Astrocyte of the hippocampus (primary cell): ENCODE data around the gene OBSCN.
A peak's percentile ranks its signal among the peaks of the same experiment; 100 is the strongest.

ENCODE experiments used
- DNase-seq: peaks from one replicate; pipeline ENCODE4 v3.0.0; 2011; ENCODE audit warnings: low read depth, low spot score

OBSCN gene

DNA sequence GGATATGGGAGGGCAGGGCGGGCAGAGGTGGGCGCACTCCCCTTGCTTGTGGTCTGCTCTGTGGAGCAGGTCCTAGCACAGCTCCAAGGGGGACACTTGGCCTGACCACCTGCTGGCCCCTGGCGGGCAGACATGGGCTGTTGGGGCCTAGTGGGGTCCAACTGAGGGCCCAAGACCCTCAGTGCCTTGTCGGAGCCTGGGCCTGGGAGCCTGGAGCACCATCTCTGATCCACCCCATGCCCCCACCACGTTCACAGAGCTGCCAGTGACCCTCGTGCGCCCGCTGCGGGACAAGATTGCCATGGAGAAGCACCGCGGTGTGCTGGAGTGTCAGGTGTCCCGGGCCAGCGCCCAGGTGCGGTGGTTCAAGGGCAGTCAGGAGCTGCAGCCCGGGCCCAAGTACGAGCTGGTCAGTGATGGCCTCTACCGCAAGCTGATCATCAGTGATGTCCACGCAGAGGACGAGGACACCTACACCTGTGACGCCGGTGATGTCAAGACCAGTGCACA, 70.6 kb downstream of the OBSCN start:
- no peak for DNase-seq

DNA sequence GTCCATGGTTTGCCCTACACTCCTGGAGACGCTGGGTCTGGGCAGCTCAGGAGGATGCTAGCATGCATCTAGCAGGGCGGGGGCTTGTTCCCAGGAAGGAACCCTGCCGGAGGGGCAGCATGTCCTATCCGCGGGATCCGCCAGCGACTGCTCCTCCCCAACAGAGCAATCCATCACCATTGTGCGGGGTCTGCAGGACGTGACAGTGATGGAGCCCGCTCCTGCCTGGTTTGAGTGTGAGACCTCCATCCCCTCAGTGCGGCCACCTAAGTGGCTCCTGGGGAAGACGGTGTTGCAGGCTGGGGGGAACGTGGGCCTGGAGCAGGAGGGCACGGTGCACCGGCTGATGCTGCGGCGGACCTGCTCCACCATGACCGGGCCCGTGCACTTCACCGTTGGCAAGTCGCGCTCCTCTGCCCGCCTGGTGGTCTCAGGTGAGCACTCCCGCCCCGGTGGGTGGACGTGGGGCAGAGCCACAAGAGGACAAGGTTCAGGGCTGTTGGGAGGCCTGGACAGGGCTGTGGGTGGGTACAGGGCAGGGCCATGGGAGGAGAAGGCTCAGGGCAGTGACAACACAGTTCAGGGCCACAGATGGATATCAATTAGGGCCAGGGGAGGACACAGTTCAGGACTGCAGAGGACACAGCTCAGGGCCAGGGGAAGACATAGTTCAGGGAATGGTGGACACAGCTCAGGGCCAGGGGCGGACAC, 71.3 kb downstream of the OBSCN start:
- DNase-seq = no peak

DNA sequence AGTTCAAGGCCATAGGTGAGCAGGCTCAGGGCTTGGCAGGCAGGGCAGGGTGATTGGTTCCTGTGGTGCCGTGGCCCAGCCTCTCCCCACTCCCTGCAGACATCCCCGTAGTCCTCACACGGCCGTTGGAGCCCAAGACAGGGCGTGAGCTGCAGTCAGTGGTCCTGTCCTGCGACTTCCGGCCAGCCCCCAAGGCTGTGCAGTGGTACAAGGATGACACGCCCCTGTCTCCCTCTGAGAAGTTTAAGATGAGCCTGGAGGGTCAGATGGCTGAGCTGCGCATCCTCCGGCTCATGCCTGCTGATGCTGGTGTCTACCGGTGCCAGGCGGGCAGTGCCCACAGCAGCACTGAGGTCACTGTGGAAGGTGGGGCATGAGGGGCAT, 71.9 kb downstream of the OBSCN start:
- no peak for DNase-seq

DNA sequence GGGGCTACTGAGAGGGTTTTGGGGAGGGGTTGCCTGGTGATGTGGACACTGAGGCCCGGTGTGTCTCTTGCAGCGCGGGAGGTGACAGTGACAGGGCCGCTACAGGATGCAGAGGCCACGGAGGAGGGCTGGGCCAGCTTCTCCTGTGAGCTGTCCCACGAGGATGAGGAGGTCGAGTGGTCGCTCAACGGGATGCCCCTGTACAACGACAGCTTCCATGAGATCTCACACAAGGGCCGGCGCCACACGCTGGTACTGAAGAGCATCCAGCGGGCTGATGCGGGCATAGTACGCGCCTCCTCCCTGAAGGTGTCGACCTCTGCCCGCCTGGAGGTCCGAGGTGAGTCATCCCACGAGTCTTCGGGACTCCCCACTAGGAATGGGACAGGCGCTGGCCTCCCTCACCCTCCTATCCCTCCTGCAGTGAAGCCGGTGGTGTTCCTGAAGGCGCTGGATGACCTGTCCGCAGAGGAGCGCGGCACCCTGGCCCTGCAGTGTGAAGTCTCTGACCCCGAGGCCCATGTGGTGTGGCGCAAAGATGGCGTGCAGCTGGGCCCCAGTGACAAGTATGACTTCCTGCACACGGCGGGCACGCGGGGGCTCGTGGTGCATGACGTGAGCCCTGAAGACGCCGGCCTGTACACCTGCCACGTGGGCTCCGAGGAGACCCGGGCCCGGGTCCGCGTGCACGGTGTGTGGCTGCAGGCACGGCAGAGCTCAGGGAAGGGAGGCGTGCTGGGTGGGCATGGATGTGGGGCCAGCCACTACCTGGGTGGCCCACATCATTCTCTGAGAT, 72.5 kb downstream of the OBSCN start:
- DNase-seq = no peak

DNA sequence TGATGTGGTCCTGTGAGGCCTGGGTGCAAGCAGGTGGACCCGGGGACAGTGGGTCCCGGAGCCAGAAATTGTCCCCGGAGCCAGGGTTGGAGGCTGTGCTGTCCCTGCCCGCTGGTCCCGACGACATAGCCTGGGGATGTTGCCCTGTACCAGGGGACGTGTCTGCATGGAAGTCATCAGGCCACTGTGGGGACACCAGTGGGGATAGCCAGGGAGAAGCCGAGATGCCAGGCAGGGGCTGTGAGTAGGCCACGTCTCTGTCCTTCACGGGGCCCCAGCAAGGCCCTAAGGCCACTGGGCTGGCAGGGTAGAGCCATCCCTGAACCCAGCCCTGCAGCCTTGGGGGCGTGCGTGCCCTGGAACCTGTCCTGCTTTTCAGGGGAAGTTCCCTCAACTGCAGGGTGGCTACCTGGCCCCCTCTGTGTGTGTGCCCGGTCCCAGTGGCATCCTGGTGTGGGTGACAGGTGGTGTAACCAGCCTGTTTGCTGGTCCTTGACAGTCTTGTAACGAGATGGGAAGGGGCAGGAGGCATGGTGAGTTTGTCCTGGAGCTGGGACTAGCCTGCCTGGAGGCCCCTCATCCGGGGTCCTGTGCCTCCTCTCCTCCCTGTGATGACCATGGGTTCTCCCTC, 73.2 kb downstream of the OBSCN start:
- DNase-seq = no peak

DNA sequence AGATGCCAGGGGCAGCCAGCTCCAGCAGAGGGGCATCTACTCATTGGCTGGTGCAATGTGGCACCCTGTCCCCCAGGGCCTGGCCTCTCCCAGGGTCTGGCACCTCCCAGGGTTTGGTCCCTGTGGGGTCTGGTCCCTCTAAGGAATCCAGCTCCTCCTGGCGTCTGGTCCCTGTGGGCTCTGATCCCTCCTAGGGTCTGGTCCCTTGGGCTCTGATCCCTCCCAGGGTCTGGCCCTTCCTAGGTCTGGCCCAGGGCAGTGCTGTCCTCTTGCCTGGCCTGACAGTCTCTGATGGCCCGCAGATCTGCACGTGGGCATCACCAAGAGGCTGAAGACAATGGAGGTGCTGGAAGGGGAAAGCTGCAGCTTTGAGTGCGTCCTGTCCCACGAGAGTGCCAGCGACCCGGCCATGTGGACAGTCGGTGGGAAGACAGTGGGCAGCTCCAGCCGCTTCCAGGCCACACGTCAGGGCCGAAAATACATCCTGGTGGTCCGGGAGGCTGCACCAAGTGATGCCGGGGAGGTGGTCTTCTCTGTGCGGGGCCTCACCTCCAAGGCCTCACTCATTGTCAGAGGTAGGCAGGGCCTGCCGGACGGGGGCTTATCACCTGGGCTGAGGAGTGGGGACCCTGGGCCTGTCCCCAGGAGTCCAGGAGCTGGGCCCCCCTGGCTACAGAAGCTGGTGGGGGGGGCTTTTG, 73.9 kb downstream of the OBSCN start:
- no peak for DNase-seq

DNA sequence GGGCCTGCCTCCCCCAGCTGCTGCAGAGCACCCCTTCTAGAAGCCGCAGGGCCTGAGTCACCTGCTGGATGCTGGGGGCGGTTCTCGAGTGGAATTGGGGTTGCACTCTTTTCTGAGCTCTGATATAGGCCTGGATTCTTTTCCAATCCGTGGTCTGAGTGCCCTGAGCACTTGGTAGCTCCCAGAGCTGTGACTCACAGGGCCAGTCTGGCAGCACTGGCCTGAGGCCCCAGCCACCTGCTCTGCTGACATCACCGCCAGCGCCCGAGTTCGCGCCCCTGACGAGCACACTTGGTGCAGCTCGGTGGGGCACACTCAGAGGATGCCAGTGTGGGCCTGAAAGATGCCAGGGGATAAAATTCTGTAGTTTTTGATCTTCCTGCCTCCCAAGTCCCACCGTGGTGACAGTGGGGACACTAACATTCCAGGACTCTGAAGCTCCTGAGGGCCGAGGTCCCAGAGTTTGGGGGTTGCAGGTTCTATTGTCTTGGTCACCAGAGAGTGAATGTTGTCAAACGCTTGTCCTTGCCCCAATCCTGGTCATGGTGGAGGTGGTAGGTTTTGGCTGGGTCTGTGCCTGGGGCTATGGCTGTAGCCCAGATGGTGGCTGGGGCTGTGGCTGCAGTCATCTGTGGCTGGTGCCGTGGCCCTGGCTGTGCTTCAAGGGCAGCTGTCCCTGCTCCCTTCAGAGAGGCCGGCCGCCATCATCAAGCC, 74.6 kb downstream of the OBSCN start:
- peak; percentile 59 for DNase-seq

DNA sequence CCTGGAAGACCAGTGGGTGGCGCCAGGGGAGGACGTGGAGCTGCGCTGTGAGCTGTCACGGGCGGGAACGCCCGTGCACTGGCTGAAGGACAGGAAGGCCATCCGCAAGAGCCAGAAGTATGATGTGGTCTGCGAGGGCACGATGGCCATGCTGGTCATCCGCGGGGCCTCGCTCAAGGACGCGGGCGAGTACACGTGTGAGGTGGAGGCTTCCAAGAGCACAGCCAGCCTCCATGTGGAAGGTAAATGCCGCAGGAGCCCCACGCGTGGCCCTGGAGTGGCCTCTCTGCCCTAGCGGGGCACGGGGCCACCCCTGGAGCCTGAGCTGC, 75.2 kb downstream of the OBSCN start:
- no peak for DNase-seq

DNA sequence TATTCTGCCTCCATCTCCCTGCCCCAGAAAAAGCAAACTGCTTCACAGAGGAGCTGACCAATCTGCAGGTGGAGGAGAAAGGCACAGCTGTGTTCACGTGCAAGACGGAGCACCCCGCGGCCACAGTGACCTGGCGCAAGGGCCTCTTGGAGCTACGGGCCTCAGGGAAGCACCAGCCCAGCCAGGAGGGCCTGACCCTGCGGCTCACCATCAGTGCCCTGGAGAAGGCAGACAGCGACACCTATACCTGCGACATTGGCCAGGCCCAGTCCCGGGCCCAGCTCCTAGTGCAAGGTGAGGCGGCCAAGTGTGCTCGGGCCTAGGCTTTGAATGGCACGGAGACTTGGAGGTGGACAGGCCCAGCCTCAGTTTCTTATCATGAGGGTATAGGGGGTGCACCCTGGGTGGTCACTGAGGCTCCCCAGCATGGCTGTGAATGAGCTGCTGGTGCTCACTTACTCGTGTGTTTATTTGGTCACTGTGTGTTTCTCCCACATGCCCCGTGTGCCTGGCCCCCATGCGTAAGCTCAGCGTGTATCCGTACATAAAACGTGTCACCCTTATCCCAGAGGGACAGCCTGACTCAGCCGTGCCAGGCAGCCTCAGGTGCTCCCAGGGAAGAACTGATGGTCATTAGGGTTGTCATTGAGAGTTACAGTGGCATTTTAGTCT, 75.8 kb downstream of the OBSCN start:
- no peak for DNase-seq

DNA sequence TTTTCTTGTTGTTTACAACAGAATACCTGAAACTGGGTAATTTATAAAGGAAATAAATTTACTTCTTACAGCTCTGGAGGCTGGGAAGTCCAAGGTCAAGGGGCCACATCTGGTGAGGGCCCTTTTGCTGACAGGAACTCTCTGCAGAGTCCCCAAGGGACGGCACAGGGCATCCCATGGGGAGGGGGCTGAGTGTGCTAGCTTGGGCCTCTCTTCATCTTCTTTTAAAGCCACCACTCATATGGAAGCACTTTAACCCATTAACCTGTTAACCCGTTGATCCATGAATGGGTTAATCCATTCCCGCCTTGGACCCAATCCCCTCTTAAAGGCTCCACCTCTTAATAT, 76.3 kb downstream of the OBSCN start:
- no peak for DNase-seq

DNA sequence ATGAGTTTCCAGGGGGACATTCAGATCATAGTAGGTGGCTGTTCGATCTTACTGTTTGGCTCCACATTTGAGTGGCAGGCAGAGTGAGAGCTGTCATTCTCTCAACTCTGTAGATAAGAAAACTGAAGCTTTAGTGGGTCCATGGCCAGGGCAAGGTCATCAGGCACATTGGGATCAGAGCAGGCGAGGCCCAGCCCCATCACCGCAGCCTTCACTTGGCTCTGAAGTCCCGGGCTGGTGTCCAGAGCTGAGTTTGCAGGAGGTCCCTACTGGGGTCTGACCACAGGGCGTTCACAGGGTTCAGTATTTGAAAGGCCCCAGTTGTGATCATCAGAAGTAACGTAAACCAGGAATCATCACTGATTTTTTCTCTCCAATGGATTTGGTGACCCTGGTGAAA, 76.7 kb downstream of the OBSCN start:
- DNase-seq = no peak

DNA sequence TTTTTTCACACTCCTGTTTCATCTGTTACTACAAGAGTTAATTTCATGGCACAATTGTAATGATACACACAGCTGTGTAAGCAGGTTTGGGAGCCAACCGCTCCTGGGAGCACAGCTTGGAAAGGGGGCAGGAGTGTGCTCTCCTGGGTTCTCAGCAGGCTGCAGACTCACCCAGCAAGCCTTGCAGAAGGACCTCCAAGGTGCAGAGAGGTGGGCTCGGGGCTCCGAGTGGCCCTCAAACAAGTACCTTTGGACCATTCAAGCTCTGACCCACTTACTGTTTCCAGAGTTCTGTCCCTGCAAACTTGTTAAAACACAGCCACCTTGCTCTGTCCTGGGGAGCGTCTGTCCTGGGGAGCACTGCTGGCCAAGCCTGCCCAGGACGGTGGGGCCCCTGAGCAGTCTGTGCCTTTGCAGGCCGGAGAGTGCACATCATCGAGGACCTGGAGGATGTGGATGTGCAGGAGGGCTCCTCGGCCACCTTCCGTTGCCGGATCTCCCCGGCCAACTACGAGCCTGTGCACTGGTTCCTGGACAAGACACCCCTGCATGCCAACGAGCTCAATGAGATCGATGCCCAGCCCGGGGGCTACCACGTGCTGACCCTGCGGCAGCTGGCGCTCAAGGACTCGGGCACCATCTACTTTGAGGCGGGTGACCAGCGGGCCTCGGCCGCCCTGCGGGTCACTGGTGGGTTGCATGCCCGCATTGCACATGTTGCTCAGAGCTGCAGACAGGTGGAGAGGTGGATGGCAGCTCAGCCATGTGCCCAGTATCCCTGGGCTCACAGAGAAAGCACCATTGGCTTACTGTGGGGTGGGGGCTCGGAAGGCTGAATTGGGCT, 78.0 kb downstream of the OBSCN start:
- no peak for DNase-seq

DNA sequence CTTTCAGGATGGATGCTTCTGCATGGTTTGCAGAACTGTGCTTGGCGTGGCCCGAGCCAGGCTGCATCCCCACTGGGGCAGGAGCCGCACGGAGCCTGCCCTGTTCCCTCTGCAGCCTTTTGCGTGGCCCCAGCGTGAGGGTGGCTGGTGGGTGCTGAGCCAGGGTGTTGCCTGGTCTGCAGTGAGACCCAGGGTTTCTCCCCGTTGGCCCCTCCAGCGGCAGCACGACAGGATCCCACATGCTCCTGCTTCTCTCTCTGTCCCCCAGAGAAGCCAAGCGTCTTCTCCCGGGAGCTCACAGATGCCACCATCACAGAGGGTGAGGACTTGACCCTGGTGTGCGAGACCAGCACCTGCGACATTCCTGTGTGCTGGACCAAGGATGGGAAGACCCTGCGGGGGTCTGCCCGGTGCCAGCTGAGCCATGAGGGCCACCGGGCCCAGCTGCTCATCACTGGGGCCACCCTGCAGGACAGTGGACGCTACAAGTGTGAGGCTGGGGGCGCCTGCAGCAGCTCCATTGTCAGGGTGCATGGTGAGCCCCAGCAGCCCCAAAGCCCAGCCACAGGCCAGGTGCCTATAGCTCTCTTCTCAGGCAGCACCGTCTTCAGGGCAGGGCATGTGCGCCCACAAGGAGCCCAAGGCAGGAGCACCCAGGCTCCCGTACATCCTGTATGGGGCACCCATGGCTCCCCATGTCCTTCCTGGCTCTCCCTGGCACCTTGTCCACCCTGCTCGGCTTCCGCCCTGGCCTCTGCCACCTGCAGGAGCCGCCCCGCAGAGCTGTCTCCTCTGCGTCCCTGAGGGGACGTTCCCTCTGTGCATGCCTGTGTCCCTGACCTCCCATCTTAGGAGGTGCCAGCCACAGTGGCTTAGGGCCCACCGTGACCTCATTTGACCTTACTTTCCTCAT, 78.9 kb downstream of the OBSCN start:
- no peak for DNase-seq

DNA sequence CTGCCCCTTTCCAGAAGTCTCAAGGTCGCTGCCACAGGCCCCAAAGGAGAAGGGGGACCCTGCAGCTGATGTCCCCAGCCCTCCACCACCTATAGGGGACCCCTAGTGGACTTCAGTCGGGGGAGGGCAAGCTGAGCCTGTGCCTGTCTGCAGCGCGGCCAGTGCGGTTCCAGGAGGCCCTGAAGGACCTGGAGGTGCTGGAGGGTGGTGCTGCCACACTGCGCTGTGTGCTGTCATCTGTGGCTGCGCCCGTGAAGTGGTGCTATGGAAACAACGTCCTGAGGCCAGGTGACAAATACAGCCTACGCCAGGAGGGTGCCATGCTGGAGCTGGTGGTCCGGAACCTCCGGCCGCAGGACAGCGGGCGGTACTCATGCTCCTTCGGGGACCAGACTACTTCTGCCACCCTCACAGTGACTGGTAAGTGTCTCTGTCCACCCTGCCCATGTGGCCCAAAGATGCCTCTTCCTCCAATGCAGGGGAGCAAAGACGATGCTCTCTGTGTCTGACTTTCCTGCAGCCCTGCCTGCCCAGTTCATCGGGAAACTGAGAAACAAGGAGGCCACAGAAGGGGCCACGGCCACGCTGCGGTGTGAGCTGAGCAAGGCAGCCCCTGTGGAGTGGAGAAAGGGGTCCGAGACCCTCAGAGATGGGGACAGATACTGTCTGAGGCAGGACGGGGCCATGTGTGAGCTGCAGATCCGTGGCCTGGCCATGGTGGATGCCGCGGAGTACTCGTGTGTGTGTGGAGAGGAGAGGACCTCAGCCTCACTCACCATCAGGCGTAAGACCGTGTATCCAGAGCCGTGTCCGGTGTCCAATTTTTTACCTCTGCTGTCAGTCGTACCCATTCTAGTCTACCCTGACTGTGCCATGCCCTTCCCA, 79.9 kb downstream of the OBSCN start:
- DNase-seq = no peak

DNA sequence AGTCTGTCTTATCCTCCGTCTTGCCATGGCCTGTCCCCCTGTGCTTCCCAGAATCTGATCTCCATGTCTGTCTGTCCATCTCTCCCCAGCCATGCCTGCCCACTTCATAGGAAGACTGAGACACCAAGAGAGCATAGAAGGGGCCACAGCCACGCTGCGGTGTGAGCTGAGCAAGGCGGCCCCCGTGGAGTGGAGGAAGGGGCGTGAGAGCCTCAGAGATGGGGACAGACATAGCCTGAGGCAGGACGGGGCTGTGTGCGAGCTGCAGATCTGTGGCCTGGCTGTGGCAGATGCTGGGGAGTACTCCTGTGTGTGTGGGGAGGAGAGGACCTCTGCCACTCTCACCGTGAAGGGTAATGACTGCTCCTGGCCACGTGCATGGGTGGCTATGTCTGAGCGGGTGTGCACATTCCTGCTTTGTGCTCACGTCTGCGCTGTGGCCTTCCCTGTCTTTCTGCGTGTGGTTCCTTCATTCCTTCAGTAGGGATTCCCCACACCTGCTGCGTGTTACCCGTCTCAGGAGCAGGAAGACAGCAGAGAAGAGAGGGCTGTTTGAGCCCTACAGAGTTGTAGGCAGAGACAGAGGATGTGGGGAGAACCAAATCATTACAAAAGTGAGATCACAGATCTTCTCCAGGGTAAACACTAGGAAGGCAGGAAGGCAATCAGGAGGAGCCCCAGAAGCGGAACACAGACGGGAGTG, 80.8 kb downstream of the OBSCN start:
- no peak for DNase-seq

DNA sequence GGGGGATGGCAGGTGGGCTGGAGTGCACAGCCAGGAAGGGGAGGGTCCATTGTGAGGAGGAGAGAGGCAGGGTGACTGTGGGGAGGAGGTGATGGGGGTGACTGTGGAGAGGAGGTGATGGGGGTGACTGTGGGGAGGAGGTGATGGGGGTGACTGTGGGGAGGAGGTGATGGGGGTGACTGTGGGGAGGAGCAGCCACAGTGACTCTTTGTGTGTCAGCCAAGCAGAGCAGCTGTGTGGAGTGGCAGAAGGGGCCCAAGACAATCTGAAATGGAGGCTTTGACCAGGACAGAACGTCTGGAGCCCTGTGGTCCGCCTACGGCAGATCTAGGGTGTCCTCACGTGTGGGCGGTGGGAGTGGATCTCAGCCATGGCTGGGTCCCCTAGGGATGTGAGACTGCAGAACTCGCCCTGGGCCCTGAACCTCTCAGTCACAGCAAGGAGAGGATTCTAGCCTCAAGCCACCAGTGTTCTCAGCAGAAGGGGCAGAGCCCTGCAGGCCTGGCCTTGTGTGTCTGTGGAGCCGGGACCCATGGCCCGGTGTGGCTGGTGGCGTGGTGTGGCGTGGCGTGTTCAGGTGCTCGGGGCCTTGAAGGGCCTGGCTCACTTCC, 81.5 kb downstream of the OBSCN start:
- no peak for DNase-seq
